DND-41 (cell line): ENCODE data around the gene IL4I1.

Experiments
- CTCF ChIP-seq: IDR thresholded peaks from 2 replicates; pipeline ENCODE4 v1.5.1; 2012; ENCODE audit warnings: borderline replicate concordance, low read length, moderate library complexity, mild to moderate bottlenecking; ENCODE audit not compliant: poor library complexity, severe bottlenecking; ENCODE audit errors: extremely low read depth
- EZH2 ChIP-seq: IDR thresholded peaks from 3 replicates; pipeline ENCODE4 v1.6.1; 2012; ENCODE audit warnings: borderline replicate concordance, low read depth, mild to moderate bottlenecking, moderate library complexity, low read length, inconsistent platforms; ENCODE audit not compliant: severe bottlenecking

GRCh38 chr19:49894011-49894664, 2.5 kb downstream of the IL4I1 start:
- TF ChIP-seq CTCF, result no peak
- TF ChIP-seq EZH2, result no peak
